Stimulated activated CD4-positive, alpha-beta T cell treated with anti-CD3 and anti-CD28 coated beads, Interleukin-4, amount 100 ng/mL, for 48 hours (primary cell): Measurements from ENCODE around the gene UGT1A5.

ENCODE experiments used
- DNase-seq, 2 donors: peaks; one replicate each; pipeline ENCODE4 v3.0.0-alpha.2; 2020; ENCODE audit warnings: low read depth in 2 of 2

Gene UGT1A5

GRCh38 chr2:233712611-233713261 lies at the start of gene UGT1A5:
Gene UGT1A5 (plus strand): TSS chr2:233712907. CDS start chr2:233712992, 85 bp downstream.
- no peak for DNase-seq

GRCh38 chr2:233663911-233664310 lies 48.8 kb upstream of the UGT1A5 start:
- no peak for DNase-seq

- no peak for DNase-seq
Observed at GRCh38 chr2:233668605-233669260, 44.0 kb upstream of the UGT1A5 start.

GRCh38 chr2:233671290-233672161 lies 41.2 kb upstream of the UGT1A5 start, which contains the start of gene UGT1A9:
Gene UGT1A9 (plus strand): TSS chr2:233671898. CDS start chr2:233671935, 37 bp downstream.
- no peak for DNase-seq

- no peak for DNase-seq
Observed at GRCh38 chr2:233672886-233673285, 39.8 kb upstream of the UGT1A5 start.

- DNase-seq, result no peak
Observed at GRCh38 chr2:233673896-233674295, 38.8 kb upstream of the UGT1A5 start.

- DNase-seq, result no peak
Observed at GRCh38 chr2:233674314-233674713, 38.4 kb upstream of the UGT1A5 start.

GRCh38 chr2:233674995-233675394 lies 37.7 kb upstream of the UGT1A5 start:
- no peak for DNase-seq

- DNase-seq, result no peak
Observed at GRCh38 chr2:233676046-233676445, 36.7 kb upstream of the UGT1A5 start.

GRCh38 chr2:233679196-233679595 lies 33.5 kb upstream of the UGT1A5 start:
- no peak for DNase-seq

- no peak for DNase-seq
Observed at GRCh38 chr2:233680361-233681045, 32.2 kb upstream of the UGT1A5 start.

- no peak for DNase-seq
Observed at GRCh38 chr2:233681521-233682099, 31.1 kb upstream of the UGT1A5 start, which contains the start of gene UGT1A7. Gene UGT1A7 (plus strand): TSS chr2:233681901. CDS start chr2:233681938, 37 bp downstream.

- no peak for DNase-seq
Observed at GRCh38 chr2:233684640-233685039, 28.1 kb upstream of the UGT1A5 start.

GRCh38 chr2:233686928-233687327 lies 25.8 kb upstream of the UGT1A5 start:
- DNase-seq, result no peak

GRCh38 chr2:233688341-233688740 lies 24.4 kb upstream of the UGT1A5 start:
- DNase-seq, result no peak

GRCh38 chr2:233689031-233689430 lies 23.7 kb upstream of the UGT1A5 start:
- DNase-seq, result no peak

GRCh38 chr2:233689501-233689900 lies 23.2 kb upstream of the UGT1A5 start:
- DNase-seq, result no peak

- no peak for DNase-seq
Observed at GRCh38 chr2:233690444-233690843, 22.3 kb upstream of the UGT1A5 start.

GRCh38 chr2:233691443-233692433 lies 21.0 kb upstream of the UGT1A5 start:
- DNase-seq, result no peak

GRCh38 chr2:233692648-233693047 lies 20.1 kb upstream of the UGT1A5 start, which contains the start of gene UGT1A6:
Gene UGT1A6 (plus strand): TSS chr2:233692890. CDS start chr2:233693005, 115 bp downstream.
- no peak for DNase-seq
